DND-41 (cell line): ENCODE data around the gene RAD51B.

Experiments
- ATAC-seq: fragments of 200-7000 bp; cut with Tn5 transposase; 3 replicates; pipeline ENCODE4 v1.9.1; 2021; ENCODE audit warnings: low read depth; ENCODE audit not compliant: insufficient read depth
- DNase-seq: peaks from one replicate; pipeline ENCODE4 v3.0.0-alpha.2; 2020
- H2AFZ ChIP-seq: 2 replicates; pipeline ENCODE4 v1.6.0; 2012; ENCODE audit warnings: low read depth, low read length
- H3K27ac ChIP-seq: 2 replicates; pipeline ENCODE4 v1.5.1; 2012; ENCODE audit warnings: low read length, inconsistent platforms
- H3K27me3 ChIP-seq: fragments of 200-600 bp; sonication (generic); 2 replicates; pipeline ENCODE4 v1.6.0; 2012; ENCODE audit warnings: low read length, mild to moderate bottlenecking, inconsistent platforms; ENCODE audit not compliant: insufficient read depth, poor library complexity
- H3K36me3 ChIP-seq: 2 replicates; pipeline ENCODE4 v1.5.1; 2012; ENCODE audit warnings: low read length, inconsistent platforms; ENCODE audit not compliant: insufficient read depth
- H3K4me1 ChIP-seq: 2 replicates; pipeline ENCODE4 v1.5.1; 2012; ENCODE audit warnings: mild to moderate bottlenecking, low read length; ENCODE audit not compliant: insufficient read depth
- H3K4me2 ChIP-seq: 2 replicates; pipeline ENCODE4 v1.6.0; 2012; ENCODE audit warnings: mild to moderate bottlenecking, moderate library complexity, low read length, inconsistent platforms; ENCODE audit not compliant: insufficient read depth
- H3K4me3 ChIP-seq, 2 experiments: fragments of 200-600 bp in 1 of 2; shearing (Covaris generic) in 1 of 2; 2 replicates each; pipeline ENCODE4 v1.5.1; 2012 to 2016; ENCODE audit warnings: inconsistent platforms in 2 of 2, low read length in 2 of 2, mild to moderate bottlenecking in 2 of 2, low read depth in 1 of 2, moderate library complexity in 1 of 2
- H3K79me2 ChIP-seq: 2 replicates; pipeline ENCODE4 v1.6.0; 2012; ENCODE audit warnings: low read length, inconsistent platforms; ENCODE audit not compliant: insufficient read depth
- H3K9ac ChIP-seq: 2 replicates; pipeline ENCODE4 v1.6.0; 2012; ENCODE audit warnings: low read depth, mild to moderate bottlenecking, inconsistent platforms, low read length, moderate library complexity
- H3K9me3 ChIP-seq: 2 replicates; pipeline ENCODE4 v1.5.1; 2012; ENCODE audit warnings: low read length, moderate library complexity, mild to moderate bottlenecking, inconsistent platforms; ENCODE audit not compliant: insufficient read depth, severe bottlenecking
- H4K20me1 ChIP-seq: 2 replicates; pipeline ENCODE4 v1.6.0; 2012; ENCODE audit warnings: low read length; ENCODE audit not compliant: insufficient read depth
- CTCF ChIP-seq: IDR thresholded peaks from 2 replicates; pipeline ENCODE4 v1.5.1; 2012; ENCODE audit warnings: borderline replicate concordance, low read length, moderate library complexity, mild to moderate bottlenecking; ENCODE audit not compliant: poor library complexity, severe bottlenecking; ENCODE audit errors: extremely low read depth
- EZH2 ChIP-seq: IDR thresholded peaks from 3 replicates; pipeline ENCODE4 v1.6.1; 2012; ENCODE audit warnings: borderline replicate concordance, low read depth, mild to moderate bottlenecking, moderate library complexity, low read length, inconsistent platforms; ENCODE audit not compliant: severe bottlenecking

The RAD51B gene

DNA sequence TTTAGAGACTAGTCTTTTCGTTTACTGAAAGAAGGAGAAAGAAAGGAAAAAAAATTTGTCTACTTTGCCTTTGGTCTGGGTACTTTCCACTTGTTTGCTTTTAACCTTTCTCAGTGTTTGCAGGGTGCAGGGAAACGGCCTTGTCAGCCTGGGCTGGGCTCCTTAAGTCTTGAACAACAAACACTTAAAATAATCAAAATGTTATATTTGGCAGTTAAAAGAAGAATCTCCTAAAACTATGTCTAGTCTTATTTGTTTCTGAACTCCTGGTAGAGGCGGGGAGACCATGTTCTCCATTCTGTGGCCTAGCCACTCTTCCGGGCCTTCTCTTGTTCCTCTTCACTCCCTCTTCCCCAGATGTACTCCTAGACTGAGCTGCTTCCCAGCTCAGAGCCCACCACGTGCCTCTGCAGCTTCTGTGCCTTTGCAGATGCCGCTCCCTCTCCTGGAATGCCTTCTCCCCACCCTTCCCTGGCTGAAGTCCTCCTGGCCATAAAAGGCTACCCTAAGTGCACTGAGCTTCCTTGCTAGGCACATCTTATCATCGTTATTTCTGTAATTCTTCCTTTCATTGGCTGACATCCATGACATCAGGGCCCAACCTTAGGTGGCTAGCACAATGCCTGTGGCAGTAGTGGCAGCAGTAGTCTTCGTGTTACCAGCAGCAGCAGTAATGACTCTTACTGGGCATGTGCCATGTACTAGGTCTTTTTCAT, 540.4 kb downstream of the RAD51B start:
- Histone ChIP-seq H3K4me2 (no peak overlapping the region), H3K9ac (no peak overlapping the region), H3K4me1 (no peaks in the 10 kb centered on the region), H3K36me3 (no peaks in the 10 kb centered on the region), H4K20me1 (no peaks in the 10 kb centered on the region), H3K79me2 (no peaks in the 10 kb centered on the region), H3K27ac (no peak overlapping the region), H2AFZ (no peak overlapping the region), H3K4me3 (no peak overlapping the region), H3K9me3 (no peaks in the 10 kb centered on the region), H3K27me3 (no peaks in the 10 kb centered on the region)
- TF ChIP-seq EZH2 = no peak
- no peak for TF ChIP-seq CTCF
- DNase-seq = no peak
- no peak for ATAC-seq

DNA sequence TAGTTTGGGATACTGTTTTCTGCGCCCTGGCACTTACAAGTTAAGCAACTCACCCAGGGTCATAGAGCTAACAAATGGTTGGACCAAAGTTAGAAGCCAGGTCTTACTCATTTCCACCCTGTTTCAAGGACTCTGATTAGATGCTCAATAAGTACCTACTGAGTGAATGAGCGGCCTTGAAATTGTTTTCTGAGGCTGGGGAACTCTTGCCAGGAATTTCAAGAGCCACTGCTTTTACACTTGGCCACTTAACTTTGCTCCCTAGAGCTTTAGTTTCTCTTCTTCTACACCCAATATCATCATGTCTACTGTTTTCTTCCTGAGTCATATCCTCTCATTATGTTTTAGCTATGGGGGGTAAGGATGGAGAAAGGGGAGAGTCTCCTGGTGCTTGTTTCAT, 541.7 kb downstream of the RAD51B start:
- Histone ChIP-seq H3K27me3 (no peaks in the 10 kb centered on the region), H3K4me1 (no peaks in the 10 kb centered on the region), H3K27ac (no peak overlapping the region), H2AFZ (no peak overlapping the region), H4K20me1 (no peaks in the 10 kb centered on the region), H3K9ac (no peak overlapping the region), H3K36me3 (no peaks in the 10 kb centered on the region), H3K4me2 (no peak overlapping the region), H3K9me3 (no peaks in the 10 kb centered on the region), H3K79me2 (no peaks in the 10 kb centered on the region), H3K4me3 (no peak overlapping the region)
- DNase-seq = no peak
- TF ChIP-seq CTCF (no peak), EZH2 (no peak)
- ATAC-seq = no peak

DNA sequence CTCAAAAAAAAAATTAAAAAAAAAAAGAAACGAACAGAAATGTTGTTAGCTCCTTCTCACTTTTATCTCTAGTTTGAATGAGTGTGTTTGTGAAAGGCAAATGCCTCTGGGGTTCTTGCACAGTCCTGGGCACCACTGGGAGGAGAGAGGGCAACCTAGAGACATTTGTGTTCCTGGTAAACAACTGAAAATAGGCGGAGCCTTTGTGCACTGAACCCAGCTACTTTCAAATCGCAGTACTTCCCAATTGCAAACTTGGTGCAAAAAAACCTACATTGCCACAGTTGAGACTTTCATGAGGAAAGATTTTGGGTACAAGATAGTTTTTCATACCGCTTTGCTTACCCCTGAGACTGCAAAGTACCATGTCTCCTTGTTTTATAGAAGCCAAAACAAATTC, 543.3 kb downstream of the RAD51B start:
- H3K27me3 ChIP-seq = no peaks in the 10 kb centered on the region
- H3K4me2 ChIP-seq = no peak overlapping the region
- H4K20me1 ChIP-seq = no peaks in the 10 kb centered on the region
- ATAC-seq = no peak
- no peaks in the 10 kb centered on the region for H3K9me3 ChIP-seq
- no peaks in the 10 kb centered on the region for H3K36me3 ChIP-seq
- TF ChIP-seq EZH2 = no peak
- TF ChIP-seq CTCF = no peak
- no peak overlapping the region for H3K9ac ChIP-seq
- H3K4me1 ChIP-seq = no peaks in the 10 kb centered on the region
- no peak overlapping the region for H3K27ac ChIP-seq
- no peak overlapping the region for H3K4me3 ChIP-seq
- H2AFZ ChIP-seq = no peak overlapping the region
- H3K79me2 ChIP-seq = no peaks in the 10 kb centered on the region
- DNase-seq = no peak

- no peak overlapping the region for H3K27ac ChIP-seq
- no peaks in the 10 kb centered on the region for H3K9me3 ChIP-seq
- H3K4me3 ChIP-seq = no peak overlapping the region
- DNase-seq = no peak
- H3K79me2 ChIP-seq = no peaks in the 10 kb centered on the region
- no peaks in the 10 kb centered on the region for H3K36me3 ChIP-seq
- no peak overlapping the region for H3K9ac ChIP-seq
- no peak for ATAC-seq
- TF ChIP-seq EZH2 (no peak), CTCF (no peak)
- H2AFZ ChIP-seq = no peak overlapping the region
- H3K4me1 ChIP-seq = no peaks in the 10 kb centered on the region
- H3K4me2 ChIP-seq = no peak overlapping the region
- H4K20me1 ChIP-seq = no peaks in the 10 kb centered on the region
- H3K27me3 ChIP-seq = no peaks in the 10 kb centered on the region
Measured at GRCh38 chr14:68363466-68363842, 543.9 kb downstream of the RAD51B start.
